Middle frontal gyrus (tissue), 1 donor: Measurements from ENCODE around the gene PCDHGA6.

Experiments
- DNase-seq: peaks from one replicate; pipeline ENCODE4 v3.0.0-alpha.2; 2015; ENCODE audit warnings: low spot score; ENCODE audit errors: extremely low spot score

PCDHGA6 gene

GRCh38 chr5:141419074-141419880 lies 45.6 kb downstream of the PCDHGA6 start:
- no peak for DNase-seq

GRCh38 chr5:141420855-141421488 lies 47.3 kb downstream of the PCDHGA6 start, which contains the start of gene PCDHGA11:
PCDHGA11 (plus strand) TSS chr5:141421051; CDS start chr5:141421228, 177 bp downstream.
- no peak for DNase-seq

GRCh38 chr5:141421489-141421855 lies 47.8 kb downstream of the PCDHGA6 start:
- DNase-seq: no peak

GRCh38 chr5:141422742-141423291 lies 49.1 kb downstream of the PCDHGA6 start:
- DNase-seq: no peak

- DNase-seq: no peak
These were observed 54.2 kb downstream of the PCDHGA6 start for GRCh38 chr5:141427783-141428426.
